Motor neuron (in vitro differentiated cells): ENCODE measurements around the gene CMIP. TPM values are rescaled to one million over a fixed set of nuclear protein-coding genes. Genes with fewer than 3 reads are reported as not detected.

Experiments
- ATAC-seq, 8 experiments: fragments of 200-7000 bp; cut with Tn5 transposase; replicated peaks in 6 of 8; 2 replicates each; pipeline ENCODE4 v1.8.0; 2021; ENCODE audit warnings: mild to moderate bottlenecking in 8 of 8, moderate library complexity in 8 of 8
- H3K27ac ChIP-seq, 2 donors: fragments of 250-450 bp; sonication (Bioruptor Pico); 2 replicates each; pipeline ENCODE4 v1.9.0; 2021; ENCODE audit warnings: antibody characterized with exemption in 2 of 2, mild to moderate bottlenecking in 2 of 2, moderate library complexity in 1 of 2
- H3K4me1 ChIP-seq, 2 donors: fragments of 250-450 bp; sonication (Bioruptor Pico); replicated peaks in 1 of 2; 2 replicates each; pipeline ENCODE4 v1.6.1; 2021; ENCODE audit warnings: antibody characterized with exemption in 2 of 2, mild to moderate bottlenecking in 2 of 2, moderate library complexity in 1 of 2
- H3K4me3 ChIP-seq, 5 donors: fragments of 250-450 bp; sonication (Bioruptor Pico); 2 replicates each; pipeline ENCODE4 v1.9.0; 2021; ENCODE audit warnings: antibody characterized with exemption in 5 of 5, mild to moderate bottlenecking in 5 of 5, moderate library complexity in 4 of 5
- WGBS, 10 experiments: fragments of 450-650 bp; shearing (Covaris generic); methylation state at CpG; one replicate each; pipeline ENCODE4 v1.0.0; 2022; 5-methylcytosine and 5-hydroxymethylcytosine counted together
- in situ Hi-C, 9 experiments: fragments of 400-800 bp; cut with MboI; loops; one replicate each; pipeline ENCODE4 v1.15.0; 2021; ENCODE audit warnings: low sequenced_read_pairs in 9 of 9, low pct_unique_long_range_greater_than_20kb in 2 of 9; ENCODE audit not compliant: unreplicated experiment in 9 of 9
- total RNA-seq, 8 experiments: library from RNA; unstranded; fragments of 300-600 nt; gene quantifications; 2 replicates each; pipeline versions ENCODE4 v1.2.3 to v1.2.4, GENCODE V29; 2022

CMIP gene
- total RNA-seq, 8 experiments from 2014 or later, result 4.6 to 35.3 (median 19.1) TPM

- no peak overlapping the region for H3K27ac ChIP-seq
- WGBS, 10 experiments, result 60 to 100% (median 100%) methylated on average over 1 to 2 of the region's 2 CpGs; no CpG with 5 or more reads in 5 of the 10 experiments
- in situ Hi-C loops, result no loop called here
Measured at GRCh38 chr16:81659249-81659648, 214.6 kb downstream of the CMIP start.

GRCh38 chr16:81661082-81661481 lies 216.5 kb downstream of the CMIP start:
- H3K4me3 ChIP-seq, result no peak overlapping the region
- ATAC-seq, result no peak
- no peaks in the 10 kb centered on the region for H3K4me1 ChIP-seq
- in situ Hi-C loops, result no loop called here
- H3K27ac ChIP-seq, result no peak overlapping the region
- WGBS, 10 experiments, result 90 to 100% (median 100%) methylated on average over 1 to 3 of the region's 14 CpGs; no CpG with 5 or more reads in 5 of the 10 experiments

More at GRCh38 chr16:81659249-81659648, 214.6 kb downstream of the CMIP start:
- Histone ChIP-seq H3K4me3 (no peak overlapping the region), H3K4me1 (no peaks in the 10 kb centered on the region)
- ATAC-seq, result no peak

- Histone ChIP-seq H3K4me3 (no peak overlapping the region), H3K4me1 (peaks cover 10 to 12% of the 10 kb centered on the region in 2 donors), H3K27ac (no peak overlapping the region)
- 60 to 100% (median 96%) methylated on average over 1 to 14 of the region's 14 CpGs; no CpG with 5 or more reads in 5 of the 10 experiments for WGBS, 10 experiments
- in situ Hi-C loops, result no loop called here
- ATAC-seq, result no peak
Measured at GRCh38 chr16:81664153-81664552, 219.5 kb downstream of the CMIP start.

- H3K27ac ChIP-seq, result no peak overlapping the region
- in situ Hi-C loops, result no loop called here
- no peak for ATAC-seq
- peaks cover 10 to 12% of the 10 kb centered on the region in 2 donors for H3K4me1 ChIP-seq
- 70 to 100% (median 88%) methylated on average over 1 to 4 of the region's 4 CpGs; no CpG with 5 or more reads in 3 of the 10 experiments for WGBS, 10 experiments
- no peak overlapping the region for H3K4me3 ChIP-seq
Measured at GRCh38 chr16:81665588-81665987, 221.0 kb downstream of the CMIP start.

GRCh38 chr16:81666113-81666512 lies 221.5 kb downstream of the CMIP start:
- 0 to 100% (median 89%) methylated on average over 1 to 6 of the region's 7 CpGs for WGBS, 10 experiments
- ATAC-seq, result peak in 3 of 8 experiments; percentile 32 to 79 (median 69)
- H3K27ac ChIP-seq, result no peak overlapping the region
- no peak overlapping the region for H3K4me3 ChIP-seq
- in situ Hi-C loops, result no loop called here
- peaks cover 10 to 12% of the 10 kb centered on the region in 2 donors for H3K4me1 ChIP-seq

- Histone ChIP-seq H3K4me1 (peaks cover 10 to 12% of the 10 kb centered on the region in 2 donors), H3K27ac (no peak overlapping the region), H3K4me3 (no peak overlapping the region)
- 50 to 100% (median 97%) methylated on average over 1 to 3 of the region's 23 CpGs; no CpG with 5 or more reads in 2 of the 10 experiments for WGBS, 10 experiments
- peak in 5 of 8 experiments; percentile 22 to 44 (median 29) for ATAC-seq
- in situ Hi-C loops, result no loop called here
Measured at GRCh38 chr16:81668243-81669097, 223.9 kb downstream of the CMIP start.

- in situ Hi-C loops, result no loop called here
- Histone ChIP-seq H3K4me3 (no peak overlapping the region), H3K4me1 (peaks cover 10 to 12% of the 10 kb centered on the region in 2 donors), H3K27ac (no peak overlapping the region)
- ATAC-seq, result no peak
- WGBS, 10 experiments, result 67 to 100% (median 96%) methylated on average over 1 to 7 of the region's 23 CpGs; no CpG with 5 or more reads in 1 of the 10 experiments
Measured at GRCh38 chr16:81669473-81670350, 225.1 kb downstream of the CMIP start.

GRCh38 chr16:81671738-81672597 lies 227.4 kb downstream of the CMIP start:
- Histone ChIP-seq H3K4me3 (no peak overlapping the region), H3K27ac (no peak overlapping the region), H3K4me1 (peaks cover 10 to 12% of the 10 kb centered on the region in 2 donors)
- ATAC-seq, result no peak
- in situ Hi-C loops, result no loop called here
- WGBS, 10 experiments, result 100% methylated on average over 2 of the region's 14 CpGs; no CpG with 5 or more reads in 8 of the 10 experiments

GRCh38 chr16:81673432-81673831 lies 228.8 kb downstream of the CMIP start:
- WGBS, 10 experiments, result 70 to 100% (median 79%) methylated on average over 1 to 4 of the region's 7 CpGs; no CpG with 5 or more reads in 5 of the 10 experiments
- no peak overlapping the region for H3K27ac ChIP-seq
- no peak overlapping the region for H3K4me3 ChIP-seq
- no peaks in the 10 kb centered on the region for H3K4me1 ChIP-seq
- in situ Hi-C loops, result no loop called here
- ATAC-seq, result no peak

GRCh38 chr16:81675662-81676061 lies 231.1 kb downstream of the CMIP start:
- in situ Hi-C loops, result no loop called here
- Histone ChIP-seq H3K4me1 (no peaks in the 10 kb centered on the region), H3K27ac (no peak overlapping the region), H3K4me3 (no peak overlapping the region)
- WGBS, 10 experiments, result 44 to 100% (median 100%) methylated on average over 2 of the region's 3 CpGs; no CpG with 5 or more reads in 7 of the 10 experiments
- ATAC-seq, result peak in 4 of 8 experiments; percentile 20 to 75 (median 54)

- 60 to 100% (median 90%) methylated on average over 1 to 10 of the region's 19 CpGs; no CpG with 5 or more reads in 1 of the 10 experiments for WGBS, 10 experiments
- no peaks in the 10 kb centered on the region for H3K4me1 ChIP-seq
- no peak overlapping the region for H3K27ac ChIP-seq
- in situ Hi-C loops, result no loop called here
- H3K4me3 ChIP-seq, result no peak overlapping the region
- ATAC-seq, result peak in 1 of 8 experiments; percentile 63
Measured at GRCh38 chr16:81676066-81676882, 231.7 kb downstream of the CMIP start.
